Stimulated activated CD4-positive, alpha-beta T cell treated with anti-CD3 and anti-CD28 coated beads, Interleukin-1b, Interleukin-23, amount 100 ng/mL, for 1 hour (primary cell): ENCODE data around the gene ASH1L.
"Not testable (repeated sequence)": the region's sequence is repeated elsewhere in the genome, so short reads cannot be mapped to it uniquely, and the experiment has no call there.

Source experiments
- DNase-seq, 2 donors: peaks; one replicate each; pipeline ENCODE4 v3.0.0-alpha.2; 2020; ENCODE audit warnings: low read depth in 2 of 2

ASH1L gene

GRCh38 chr1:155499263-155499662 lies 63.3 kb downstream of the ASH1L start:
- DNase-seq: no peak

GRCh38 chr1:155493595-155493994 lies 69.0 kb downstream of the ASH1L start:
- DNase-seq: not testable (repeated sequence)

GRCh38 chr1:155488419-155488818 lies 74.2 kb downstream of the ASH1L start:
- DNase-seq: not testable (repeated sequence)

GRCh38 chr1:155487541-155487940 lies 75.1 kb downstream of the ASH1L start:
- DNase-seq: no peak

- DNase-seq: not testable (repeated sequence)
These were observed 75.7 kb downstream of the ASH1L start for GRCh38 chr1:155486952-155487351.

GRCh38 chr1:155485945-155486344 lies 76.7 kb downstream of the ASH1L start:
- DNase-seq: no peak

GRCh38 chr1:155485222-155485621 lies 77.4 kb downstream of the ASH1L start:
- no peak for DNase-seq

- DNase-seq: no peak
These were observed 80.8 kb downstream of the ASH1L start for GRCh38 chr1:155481741-155482241.

GRCh38 chr1:155479205-155479604 lies 83.4 kb downstream of the ASH1L start:
- no peak for DNase-seq

GRCh38 chr1:155478270-155478852 lies 84.2 kb downstream of the ASH1L start:
- DNase-seq: no peak

- no peak for DNase-seq
These were observed 88.5 kb downstream of the ASH1L start for GRCh38 chr1:155474146-155474545.

- DNase-seq: no peak
These were observed 89.3 kb downstream of the ASH1L start for GRCh38 chr1:155473151-155473821.

GRCh38 chr1:155472491-155473083 lies 90.0 kb downstream of the ASH1L start:
- DNase-seq: no peak

- no peak for DNase-seq
These were observed 90.7 kb downstream of the ASH1L start for GRCh38 chr1:155471891-155472290.

GRCh38 chr1:155471026-155471425 lies 91.6 kb downstream of the ASH1L start:
- no peak for DNase-seq

GRCh38 chr1:155466996-155467395 lies 95.6 kb downstream of the ASH1L start:
- no peak for DNase-seq

- DNase-seq: no peak
These were observed 96.0 kb downstream of the ASH1L start for GRCh38 chr1:155466617-155466972.

- no peak for DNase-seq
These were observed 98.5 kb downstream of the ASH1L start for GRCh38 chr1:155463865-155464650.

GRCh38 chr1:155458111-155458510 lies 104.5 kb downstream of the ASH1L start:
- no peak for DNase-seq

- no peak for DNase-seq
These were observed 105.3 kb downstream of the ASH1L start for GRCh38 chr1:155457266-155457665.

- no peak for DNase-seq
These were observed 106.9 kb downstream of the ASH1L start for GRCh38 chr1:155455588-155456195.

- DNase-seq: no peak
These were observed 108.5 kb downstream of the ASH1L start for GRCh38 chr1:155454096-155454495.
